HG03439 (cell line): Measurements from ENCODE around the gene HORMAD1.
"Not testable (repeated sequence)": the region's sequence is repeated elsewhere in the genome, so short reads cannot be mapped to it uniquely, and the experiment has no call there.

Source experiments
- ATAC-seq: cut with Tn5 transposase; IDR thresholded peaks from one replicate; pipeline ENCODE4 v1.9.1; 2021; ENCODE audit warnings: mild to moderate bottlenecking, moderate library complexity; ENCODE audit not compliant: unreplicated experiment

Gene HORMAD1

DNA sequence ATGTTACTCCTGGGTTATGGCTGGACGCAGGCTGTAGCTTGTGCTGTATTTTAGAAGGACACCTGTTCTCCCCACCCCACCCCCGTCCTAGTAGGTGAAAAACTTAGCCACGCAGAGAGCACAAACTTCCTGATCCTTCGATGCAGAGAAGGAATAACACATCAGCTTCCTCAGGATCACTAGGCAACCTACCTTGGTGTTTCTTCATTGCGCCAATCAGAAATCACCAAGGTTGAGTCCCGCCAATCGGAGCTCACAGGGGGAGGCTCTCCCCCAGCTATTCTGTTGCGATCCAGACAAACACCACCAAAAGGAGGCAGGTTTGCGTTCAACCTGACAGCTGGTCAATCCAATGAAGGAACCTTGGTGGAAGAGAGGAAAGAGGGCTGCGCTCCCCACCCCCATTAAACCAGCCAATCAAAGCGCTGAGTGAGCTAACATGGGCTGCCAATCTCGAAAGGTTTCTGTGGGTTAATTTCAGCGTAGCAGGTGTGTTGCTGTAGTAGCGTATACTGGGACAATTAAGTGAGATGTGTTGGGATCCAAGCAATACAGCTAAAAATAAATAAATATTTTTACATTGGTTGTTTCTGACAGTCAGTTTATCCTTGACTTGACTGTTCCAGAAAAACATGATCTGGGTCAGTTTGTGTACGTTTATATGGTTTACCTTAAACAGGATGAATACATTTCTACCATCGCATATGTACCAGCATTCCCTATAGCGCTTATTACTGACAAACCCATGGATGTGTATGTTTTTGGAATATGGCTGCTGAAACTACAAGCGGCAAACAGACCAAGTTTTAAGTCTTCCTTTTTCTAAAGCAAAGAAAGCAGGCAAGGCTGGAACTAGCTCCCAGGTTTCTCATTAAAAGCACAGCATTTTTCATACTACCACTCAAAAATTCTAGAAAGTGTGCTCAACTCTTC, 23.4 kb downstream of the HORMAD1 start, which contains the start of gene GOLPH3L:
Gene GOLPH3L, minus strand, starts transcription at position 160 of the 933 bp plus-strand sequence. CDS start 2,316 bp downstream, outside the sequence.
- ATAC-seq: peak; percentile 98

DNA sequence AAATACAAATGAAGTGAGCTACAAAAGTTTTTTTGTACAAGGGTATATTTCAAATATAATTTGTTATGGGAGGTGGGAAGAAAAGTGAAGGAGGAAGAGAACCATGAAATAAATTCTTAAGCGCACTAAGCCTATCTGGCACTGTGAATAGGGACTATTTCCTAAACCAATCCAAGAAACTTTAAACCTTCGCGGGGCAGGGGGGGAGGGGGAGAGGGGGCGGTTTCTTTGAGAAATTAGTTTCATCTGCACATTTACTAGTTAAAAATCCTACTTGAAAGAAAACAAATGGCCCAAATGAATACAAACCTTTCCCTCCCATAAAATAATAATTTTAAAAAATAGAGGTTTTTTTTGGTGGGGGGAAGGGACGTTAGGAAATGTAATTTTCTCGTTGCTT, 24.1 kb downstream of the HORMAD1 start:
- no peak for ATAC-seq

DNA sequence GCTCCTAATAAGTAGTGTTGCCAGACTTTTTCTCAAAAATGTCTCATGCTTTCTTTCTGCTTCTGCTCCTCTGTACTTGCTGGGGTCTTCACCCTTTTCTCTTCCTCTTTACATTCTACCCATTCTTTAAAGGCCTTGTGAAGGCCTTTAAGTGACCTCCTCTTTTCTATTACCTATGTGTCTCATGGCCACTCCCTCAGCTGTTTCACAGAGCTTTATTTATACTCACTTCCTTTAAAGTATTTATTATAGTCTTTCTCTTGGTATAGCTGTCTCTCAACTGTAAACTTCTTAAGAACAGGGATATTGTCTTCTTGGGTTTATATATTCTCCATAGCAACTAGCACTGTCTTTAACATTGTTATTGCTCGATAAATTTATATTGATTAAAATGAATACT, 24.5 kb downstream of the HORMAD1 start:
- no peak for ATAC-seq

DNA sequence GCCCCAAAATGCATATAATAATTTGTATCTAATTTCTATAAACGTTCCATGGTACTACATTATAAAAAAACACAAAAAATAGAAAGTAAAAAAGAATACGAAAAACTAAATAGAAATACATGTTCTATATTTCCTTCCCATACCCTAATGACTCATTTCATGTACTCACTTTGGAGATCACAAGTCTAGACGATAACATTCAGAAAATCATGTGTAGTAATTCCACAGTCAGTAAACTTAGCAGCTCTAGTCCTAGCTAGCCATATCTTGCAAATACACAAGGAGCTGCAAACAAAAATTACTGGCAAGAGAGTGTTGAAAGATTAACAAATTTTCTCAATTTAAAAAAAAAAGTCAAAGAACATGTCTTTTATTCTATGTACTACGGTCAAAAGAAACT, 25.1 kb downstream of the HORMAD1 start:
- no peak for ATAC-seq

DNA sequence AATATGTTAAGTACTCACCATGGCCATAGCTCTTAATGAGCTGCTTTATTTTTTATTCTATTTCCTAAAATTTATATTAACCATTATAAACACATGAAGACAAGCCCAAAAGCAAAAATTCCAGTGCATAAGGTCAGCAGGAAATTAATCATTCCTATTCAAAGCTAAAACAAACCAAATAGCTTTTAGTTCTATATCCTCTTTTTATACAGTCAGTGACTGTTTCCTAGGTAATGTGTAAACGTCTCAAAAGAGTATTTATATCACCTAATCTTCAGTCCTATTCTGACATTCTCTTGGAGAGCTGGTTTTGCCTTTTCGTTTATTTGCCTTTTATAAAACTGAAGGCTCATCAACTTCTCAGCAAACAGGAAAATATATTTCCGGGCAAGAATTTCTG, 28.0 kb downstream of the HORMAD1 start:
- ATAC-seq: no peak

DNA sequence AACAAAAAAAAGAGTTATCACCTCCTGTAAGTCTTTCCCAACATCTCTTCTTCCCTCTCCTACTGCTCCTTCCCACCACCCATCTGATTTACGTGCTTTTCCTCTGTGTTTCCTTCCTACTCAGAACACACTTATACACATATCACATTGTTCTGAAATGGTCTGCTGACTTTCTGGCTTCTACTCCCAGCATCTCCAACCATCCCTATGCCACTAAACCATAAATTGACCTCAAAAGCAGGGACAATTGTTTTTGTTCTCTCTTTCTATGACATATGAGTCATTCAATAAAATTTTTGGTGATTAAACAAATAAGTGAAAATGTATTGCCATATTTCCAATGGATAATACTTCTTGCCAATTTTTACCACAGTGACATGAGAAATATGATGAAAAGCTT, 31.9 kb downstream of the HORMAD1 start:
- no peak for ATAC-seq

DNA sequence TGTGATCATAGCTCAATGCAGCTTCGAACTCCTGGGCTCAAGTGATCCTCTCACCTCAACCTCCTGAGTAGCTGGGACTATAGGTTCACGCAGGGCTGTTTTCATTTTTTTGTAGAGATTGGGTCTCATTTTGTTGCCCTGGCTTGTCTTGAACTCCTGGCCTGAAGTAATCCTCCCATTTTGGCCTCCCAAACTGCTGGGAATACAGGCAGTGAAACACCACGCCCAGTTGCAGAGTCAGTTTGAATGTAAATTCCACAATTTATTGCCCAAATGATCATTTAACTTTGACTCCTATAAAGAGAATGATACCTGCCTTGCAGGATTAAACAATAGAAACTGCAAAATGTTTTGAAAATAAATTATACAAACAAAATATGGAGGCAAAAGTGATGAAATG, 34.4 kb downstream of the HORMAD1 start:
- ATAC-seq: no peak

DNA sequence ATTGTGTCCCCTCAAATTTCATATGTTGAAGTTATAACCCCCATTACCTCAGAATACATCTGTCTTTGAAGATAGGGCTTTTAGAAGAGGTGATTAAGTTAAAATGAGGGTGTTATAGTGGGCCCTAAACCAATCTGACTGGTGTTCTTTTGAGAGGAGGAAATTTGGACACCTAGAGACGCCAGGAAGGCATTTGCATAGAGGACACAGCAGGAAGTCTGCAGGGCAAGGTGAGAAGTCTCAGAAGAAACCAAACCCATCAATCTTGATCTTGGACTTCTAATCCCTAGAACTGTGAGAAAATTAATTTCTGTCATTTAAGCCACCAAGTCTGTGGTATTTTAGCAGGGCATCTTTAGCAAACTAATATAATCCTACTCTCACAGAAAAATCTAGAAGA, 36.8 kb downstream of the HORMAD1 start:
- no peak for ATAC-seq

DNA sequence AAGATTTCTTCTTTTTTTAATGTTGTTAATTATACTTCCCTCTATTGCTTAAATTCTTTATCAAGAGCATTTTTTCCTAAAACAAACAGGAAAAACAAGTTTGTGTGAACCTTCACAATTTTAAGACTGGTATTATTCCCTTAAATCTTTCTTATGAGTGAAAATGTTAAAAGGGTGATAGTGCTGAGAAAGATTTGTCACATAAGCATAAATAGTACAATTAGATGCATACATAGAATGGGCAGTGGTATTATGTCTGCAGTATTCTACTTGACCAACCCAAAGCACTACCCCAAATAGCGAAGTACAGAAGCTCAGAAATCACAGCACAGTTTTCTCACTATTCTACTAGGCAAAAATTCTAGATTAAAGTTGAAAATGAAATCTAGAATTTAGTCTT, 41.7 kb downstream of the HORMAD1 start:
- ATAC-seq: no peak

DNA sequence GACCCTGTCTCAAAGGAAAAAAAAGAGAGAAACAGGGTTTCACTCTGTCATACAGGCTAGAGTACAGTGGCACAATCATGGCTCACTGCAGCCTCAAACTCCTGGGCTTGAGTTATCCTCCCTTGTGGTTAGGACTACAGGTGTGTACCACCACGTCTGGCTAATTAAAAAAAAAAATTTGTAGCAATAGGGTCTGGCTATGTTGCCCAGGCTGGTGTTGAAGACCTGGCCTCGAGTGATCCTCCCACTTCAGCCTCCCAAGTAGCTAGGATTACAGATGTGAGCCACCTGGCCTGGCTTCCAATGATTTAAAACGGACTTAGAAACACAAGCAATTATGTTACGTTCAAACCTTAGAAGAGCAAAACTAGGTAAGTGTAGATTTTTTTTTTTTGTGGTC, 45.8 kb downstream of the HORMAD1 start:
- no peak for ATAC-seq

DNA sequence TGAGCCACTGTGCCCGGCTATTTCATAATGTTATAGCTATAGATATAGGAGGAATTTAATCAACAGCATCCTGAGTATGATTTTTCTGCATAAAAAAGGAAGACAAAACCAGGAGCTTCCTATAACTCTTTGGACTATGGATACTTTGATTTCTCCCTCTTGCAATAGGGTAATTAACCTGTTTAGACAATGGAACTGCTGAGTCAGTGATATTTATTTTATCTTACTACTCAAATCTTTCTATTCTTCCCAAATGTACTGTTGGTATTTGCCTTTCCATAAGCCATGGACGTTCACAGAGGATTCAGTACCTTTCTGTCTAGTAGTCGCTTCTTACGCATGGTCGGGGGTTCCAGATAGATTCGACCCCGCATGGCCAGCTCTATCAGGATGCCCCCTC, 57.4 kb downstream of the HORMAD1 start:
- ATAC-seq: no peak

DNA sequence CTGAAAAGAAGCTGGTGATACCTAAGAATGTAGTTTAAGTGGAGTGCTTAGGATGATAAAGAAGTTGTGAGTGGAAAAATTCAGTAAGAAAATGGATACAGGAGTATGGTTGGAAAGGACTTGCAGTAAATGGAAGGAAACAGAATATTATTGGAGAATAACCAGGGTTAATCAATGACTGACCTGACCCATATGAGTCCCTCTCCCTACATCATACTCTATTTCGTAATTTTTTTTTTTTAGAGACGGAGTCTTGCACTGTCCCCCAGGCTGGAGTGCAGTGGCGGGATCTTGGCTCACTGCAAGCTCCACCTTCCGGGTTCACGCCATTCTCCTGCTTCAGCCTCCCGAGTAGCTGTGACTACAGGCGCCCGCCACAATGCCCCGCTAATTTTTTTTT, 57.9 kb downstream of the HORMAD1 start:
- ATAC-seq: no peak

DNA sequence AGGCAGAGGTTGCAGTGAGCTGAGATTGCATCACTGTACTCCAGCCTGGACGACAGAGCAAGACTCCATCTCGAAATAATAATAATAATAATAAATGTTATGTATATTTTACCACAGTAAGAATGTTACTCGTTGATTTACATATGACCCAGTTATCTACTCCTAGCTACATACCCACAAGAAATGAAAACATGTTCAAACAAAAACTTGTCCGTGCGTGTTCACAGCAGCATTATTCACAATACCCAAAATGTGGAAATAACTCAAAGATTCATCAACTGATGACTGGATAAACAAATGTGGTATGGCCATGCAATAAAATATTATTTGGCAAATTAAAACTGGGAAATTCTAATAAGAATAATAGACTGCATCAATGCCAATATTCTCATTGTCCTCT, 59.5 kb downstream of the HORMAD1 start:
- ATAC-seq: no peak

DNA sequence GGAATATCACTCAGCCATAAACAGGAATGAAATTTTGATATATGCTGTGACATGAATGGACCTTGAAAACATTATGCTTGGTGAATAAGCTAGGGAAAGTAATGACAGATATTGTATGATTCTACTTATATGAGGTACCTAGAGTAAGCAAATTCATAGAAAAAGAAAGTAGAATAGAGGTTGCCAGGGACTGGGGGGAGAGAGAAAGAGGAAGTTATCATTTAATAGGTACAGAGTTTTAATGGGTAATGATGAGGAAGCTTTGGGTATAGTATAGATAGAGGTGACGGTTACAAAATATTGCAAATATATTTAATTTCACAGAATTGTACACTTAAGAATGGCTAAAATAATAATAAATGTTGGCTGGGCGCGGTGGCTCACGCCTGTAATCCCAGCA, 60.1 kb downstream of the HORMAD1 start:
- no peak for ATAC-seq

DNA sequence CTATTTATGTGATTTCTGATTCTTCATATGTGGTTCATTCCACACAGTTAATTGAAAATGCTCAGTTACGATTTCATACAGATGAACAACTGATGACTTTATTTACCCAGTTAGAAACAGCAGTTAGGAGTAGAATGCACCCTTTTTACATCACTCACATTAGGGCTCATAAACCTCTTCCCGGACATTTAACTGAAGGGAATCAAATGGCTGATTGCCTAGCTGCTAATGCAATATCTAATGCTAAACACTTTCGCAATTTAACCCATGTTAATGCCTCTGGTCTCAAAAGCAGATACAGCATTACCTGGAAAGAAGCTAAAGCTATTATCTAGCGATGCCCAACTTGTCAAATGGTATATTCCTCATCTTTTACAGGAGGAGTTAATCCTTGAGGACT, 63.6 kb downstream of the HORMAD1 start:
- ATAC-seq: not testable (repeated sequence)

DNA sequence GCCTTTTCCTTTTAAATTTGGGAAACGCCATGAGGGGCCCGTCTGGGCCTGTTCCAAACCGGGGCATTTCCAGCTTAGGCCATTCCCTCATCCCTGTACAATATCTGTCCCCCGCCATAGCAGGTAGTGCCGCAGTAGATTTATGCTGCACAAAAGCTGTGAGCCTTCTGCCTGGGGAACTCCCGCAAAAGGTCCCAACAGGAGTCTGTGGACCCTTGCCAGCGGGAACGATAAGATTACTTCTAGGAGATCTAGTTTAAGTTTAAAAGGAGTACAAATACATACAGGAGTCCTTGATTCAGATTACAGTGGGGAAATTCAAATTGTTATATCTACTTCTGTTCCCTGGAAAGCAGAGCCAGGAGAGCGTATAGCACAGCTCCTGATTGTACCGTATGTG, 66.1 kb downstream of the HORMAD1 start:
- not testable (repeated sequence) for ATAC-seq

DNA sequence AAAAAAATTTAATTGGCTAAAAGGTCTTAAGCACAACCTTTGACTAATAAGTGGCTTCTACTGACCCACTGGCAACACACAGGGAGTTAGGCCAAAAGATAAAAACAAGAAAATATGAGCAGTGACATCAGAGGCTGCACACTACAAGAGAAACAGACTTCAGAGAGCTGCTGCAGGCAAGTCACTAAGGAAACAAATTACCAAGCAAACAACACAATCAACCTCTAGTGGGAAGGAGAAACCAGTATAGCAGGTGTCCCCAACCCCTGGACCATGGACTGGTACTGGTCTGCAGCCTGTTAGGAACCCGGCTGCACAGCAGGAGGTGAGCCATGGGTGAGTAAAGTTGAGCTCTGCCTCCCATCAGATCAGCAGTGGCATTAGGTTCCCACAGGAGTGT, 70.5 kb downstream of the HORMAD1 start:
- no peak for ATAC-seq

DNA sequence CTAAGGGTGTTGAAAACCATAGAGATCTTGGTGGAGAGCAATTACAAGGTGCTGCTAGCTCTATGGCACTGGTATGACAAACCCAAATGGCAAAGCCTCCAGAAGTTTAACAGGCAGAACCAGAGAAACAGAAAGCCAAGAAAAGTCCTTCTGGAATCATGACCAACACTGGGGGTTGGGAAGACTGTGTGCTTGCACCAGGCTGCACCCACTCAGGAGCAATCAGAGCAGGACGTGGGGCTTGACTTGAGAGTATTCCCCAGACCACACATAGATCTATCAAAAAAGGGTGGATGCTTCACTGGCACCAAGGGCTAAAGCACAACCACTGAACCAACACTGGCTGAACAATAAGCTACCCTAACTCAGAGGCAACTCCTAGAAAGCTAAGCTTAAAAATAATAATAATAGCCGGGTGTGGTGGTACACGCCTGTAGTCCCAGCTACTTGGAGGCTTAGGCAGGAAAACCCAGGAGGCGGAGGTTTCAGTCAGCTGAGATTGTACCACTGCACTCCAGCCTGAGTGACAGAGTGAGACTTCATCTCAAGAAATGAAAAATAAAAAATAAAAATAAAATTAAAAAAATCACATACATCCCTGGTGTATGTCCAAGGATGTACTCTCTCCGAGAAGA, 71.1 kb downstream of the HORMAD1 start:
- no peak for ATAC-seq
